HepG2 (cell line): Measurements from ENCODE around the gene STX8. TPM values are rescaled to one million over a fixed set of nuclear protein-coding genes. Genes with fewer than 3 reads are reported as not detected.

Experiments used
- ATAC-seq: fragments of 200-7000 bp; cut with Tn5 transposase; 3 replicates; pipeline ENCODE4 v1.9.1; 2020; ENCODE audit warnings: mild to moderate bottlenecking, moderate library complexity
- BruUV-seq: library from RNA; stranded (reverse); fragments of 400-500 nt; replicated peaks from 2 replicates; lab custom pipeline; 2021; lab: Mats Ljungman, UMichigan
- CTCF ChIA-PET: fragments of 300-600 bp; formaldehyde crosslinking; extraction: SDS; loops from one replicate; lab custom pipeline; 2021; ENCODE audit warnings: low total read pairs, inconsistent platforms, low intra/inter-chr PET ratio; lab: Yijun Ruan, JAX
- POLR2A ChIA-PET: fragments of 350-600 bp; sonication (Branson Sonifier 250); formaldehyde crosslinking; loops from one replicate; lab custom pipeline; 2020; ENCODE audit warnings: antibody characterized with exemption, inconsistent platforms; lab: Yijun Ruan, JAX
- DNase-seq: peaks from one replicate; pipeline ENCODE4 v3.0.0-alpha.2; 2015; ENCODE audit warnings: low spot score
- FAIRE-seq: peaks from 3 replicates; lab custom pipeline; 2011; peaks lifted over from hg19 to GRCh38; lab: Jason Lieb, UNC
- H2AFZ ChIP-seq: one replicate; pipeline ENCODE4 v1.6.1; 2011; ENCODE audit warnings: low read length, inconsistent platforms
- H3K27ac ChIP-seq: fragments of 300-600 bp; 3 replicates; pipeline ENCODE4 v1.8.0; 2011; ENCODE audit warnings: mixed run types, mild to moderate bottlenecking, mixed read lengths, low read length, inconsistent platforms; ENCODE audit not compliant: insufficient read depth; ENCODE audit errors: extremely low read length
- H3K27me3 ChIP-seq, 2 experiments: fragments of 200-600 bp in 1 of 2; 2 replicates in 1 of 2; 3 replicates in 1 of 2; pipeline versions ENCODE4 v1.6.0 to v1.8.0; 2011; ENCODE audit warnings: low read length in 2 of 2, mild to moderate bottlenecking in 2 of 2, moderate library complexity in 2 of 2, inconsistent platforms in 1 of 2; ENCODE audit not compliant: insufficient read depth in 2 of 2, control insufficient read depth in 1 of 2
- H3K36me3 ChIP-seq, 2 experiments: fragments of 200-600 bp in 1 of 2; replicated peaks in 1 of 2; 2 replicates in 1 of 2; 3 replicates in 1 of 2; pipeline versions ENCODE4 v1.5.1 to v1.8.0; 2011; ENCODE audit warnings: low read length in 2 of 2, inconsistent platforms in 1 of 2; ENCODE audit not compliant: insufficient read depth in 2 of 2, control insufficient read depth in 1 of 2
- H3K4me1 ChIP-seq: 2 replicates; pipeline ENCODE4 v1.5.1; 2012; ENCODE audit warnings: low read length, inconsistent platforms; ENCODE audit not compliant: insufficient read depth
- H3K4me2 ChIP-seq: 2 replicates; pipeline ENCODE4 v1.6.0; 2011; ENCODE audit warnings: low read depth, low read length, inconsistent platforms
- H3K4me3 ChIP-seq, 3 experiments: fragments of 200-600 bp in 1 of 3; sonication (generic), shearing (Covaris generic) in 1 of 3; replicated peaks in 1 of 3; 2 replicates each; pipeline ENCODE4 v1.5.1; 2011 to 2016; ENCODE audit warnings: low read length in 3 of 3, inconsistent platforms in 2 of 3, low read depth in 2 of 3, mild to moderate bottlenecking in 2 of 3, control low read depth in 1 of 3, mixed read lengths in 1 of 3; ENCODE audit not compliant: insufficient read depth in 1 of 3
- H3K79me2 ChIP-seq: one replicate; pipeline ENCODE4 v1.6.1; 2011; ENCODE audit warnings: low read length, inconsistent platforms; ENCODE audit not compliant: insufficient read depth
- H3K9ac ChIP-seq: 2 replicates; pipeline ENCODE4 v1.6.0; 2011; ENCODE audit warnings: mild to moderate bottlenecking, low read depth, low read length, inconsistent platforms; ENCODE audit not compliant: insufficient read depth
- H3K9me3 ChIP-seq: 2 replicates; pipeline ENCODE4 v1.5.1; 2012; ENCODE audit warnings: mild to moderate bottlenecking, low read length
- H4K20me1 ChIP-seq: 2 replicates; pipeline ENCODE4 v1.6.0; 2011; ENCODE audit warnings: inconsistent platforms, mild to moderate bottlenecking, low read length, moderate library complexity; ENCODE audit not compliant: insufficient read depth
- HIVEP1 ChIP-seq: sonication (generic); formaldehyde crosslinking; IDR thresholded peaks from 2 replicates; pipeline ENCODE4 v1.4.0; 2020; ENCODE audit warnings: mild to moderate bottlenecking, missing genetic modification reagents
- HNF4G ChIP-seq, 2 experiments: sonication (generic) in 1 of 2; formaldehyde crosslinking in 1 of 2; IDR thresholded peaks; 2 replicates each; pipeline versions ENCODE4 v1.4.0 to v1.6.1; 2011 to 2020; ENCODE audit warnings: borderline replicate concordance in 2 of 2, low read depth in 2 of 2, mild to moderate bottlenecking in 2 of 2, low read length in 1 of 2, missing genetic modification reagents in 1 of 2, moderate library complexity in 1 of 2
- KAT2B ChIP-seq: fragments of 150-350 bp; IDR thresholded peaks from 2 replicates; pipeline ENCODE4 v1.6.1; 2014; ENCODE audit warnings: low read depth, low read length, borderline replicate concordance
- MYNN ChIP-seq: sonication (generic); formaldehyde crosslinking; IDR thresholded peaks from 2 replicates; pipeline ENCODE4 v1.4.0; 2020; ENCODE audit warnings: mild to moderate bottlenecking, low read depth, missing genetic modification reagents
- NR2C2 ChIP-seq: sonication (generic); formaldehyde crosslinking; IDR thresholded peaks from 2 replicates; pipeline ENCODE4 v1.4.0; 2020; ENCODE audit warnings: missing genetic modification reagents, mild to moderate bottlenecking, moderate library complexity, borderline replicate concordance
- SAFB2 ChIP-seq: sonication (generic); formaldehyde crosslinking; IDR thresholded peaks from 2 replicates; pipeline ENCODE4 v1.5.1; 2020; ENCODE audit warnings: missing genetic modification reagents, low read depth, mild to moderate bottlenecking, borderline replicate concordance
- TAF1 ChIP-seq: sonication (generic); formaldehyde crosslinking; IDR thresholded peaks from 2 replicates; pipeline ENCODE4 v1.4.0; 2020; ENCODE audit warnings: missing genetic modification reagents
- ZNF138 ChIP-seq: sonication (generic); formaldehyde crosslinking; IDR thresholded peaks from 2 replicates; pipeline ENCODE4 v1.5.0; 2020; ENCODE audit warnings: mild to moderate bottlenecking, low read depth, missing genetic modification reagents
- ZNF598 ChIP-seq: sonication (generic); formaldehyde crosslinking; IDR thresholded peaks from 2 replicates; pipeline ENCODE4 v1.5.1; 2020; ENCODE audit warnings: mild to moderate bottlenecking, missing genetic modification reagents, borderline replicate concordance
- ZNF670 ChIP-seq: sonication (generic); formaldehyde crosslinking; IDR thresholded peaks from 2 replicates; pipeline ENCODE4 v1.8.0; 2022; ENCODE audit warnings: mild to moderate bottlenecking, missing genetic modification reagents, borderline replicate concordance
- ZNF737 ChIP-seq: sonication (generic); formaldehyde crosslinking; IDR thresholded peaks from 2 replicates; pipeline ENCODE4 v1.5.0; 2020; ENCODE audit warnings: missing genetic modification reagents, mild to moderate bottlenecking, borderline replicate concordance
- ZNF841 ChIP-seq: sonication (generic); formaldehyde crosslinking; IDR thresholded peaks from 2 replicates; pipeline ENCODE4 v1.8.1; 2023; ENCODE audit warnings: missing genetic modification reagents, borderline replicate concordance
- WGBS: methylation state at CpG from one replicate; pipeline ENCODE4 v1.1.6; 2017; ENCODE audit warnings: low lambda C conversion rate; 5-methylcytosine and 5-hydroxymethylcytosine counted together
- in situ Hi-C: cut with HindIII; loops from 2 replicates; pipeline ENCODE4 v1.10.0; 2017; ENCODE audit warnings: low pct_unique_long_range_greater_than_20kb; ENCODE audit not compliant: extremely low pct_ligation_motif_present
- intact Hi-C: fragments of 100-400 bp; cut with micrococcal nuclease; formaldehyde crosslinking; loops from one replicate; pipeline ENCODE4 v1.10.0; 2022; ENCODE audit not compliant: unreplicated experiment
- polyA plus RNA-seq, 8 experiments: library from polyadenylated mRNA; depleted of rRNA in 3 of 8; stranded (reverse) in 7 of 8; unstranded in 1 of 8; fragments of >200 nt; fragmentation: Illumina TruSeq in 4 of 8; extraction: Trizol in 4 of 8; gene quantifications; 2 replicates each; pipeline versions ENCODE4 v1.2.1 to v1.2.3, GENCODE V29; 2011 to 2016; ENCODE audit warnings: low read depth in 4 of 8, missing spikeins in 1 of 8, mixed read lengths in 1 of 8; ENCODE audit not compliant: insufficient read depth in 1 of 8
- total RNA-seq, 5 experiments: library from RNA; depleted of rRNA; stranded (reverse); fragments of >200 nt; fragmentation: Illumina TruSeq; extraction: Trizol; gene quantifications; 2 replicates each; pipeline ENCODE4 v1.2.3, GENCODE V29; 2016; ENCODE audit warnings: low read depth in 1 of 5
- TF ChIP-seq, protein P1 (sequence below): sonication (generic); formaldehyde crosslinking; IDR thresholded peaks from 2 replicates; pipeline ENCODE4 v1.4.0; 2020; ENCODE audit warnings: missing genetic modification reagents, borderline replicate concordance
- TF ChIP-seq, protein P2 (sequence below): sonication (generic); formaldehyde crosslinking; IDR thresholded peaks from 2 replicates; pipeline ENCODE4 v1.4.0; 2020; ENCODE audit warnings: missing genetic modification reagents
- TF ChIP-seq, protein P3 (sequence below): sonication (generic); formaldehyde crosslinking; IDR thresholded peaks from 2 replicates; pipeline ENCODE4 v1.8.0; 2022; ENCODE audit warnings: mild to moderate bottlenecking, missing genetic modification reagents; ENCODE audit not compliant: insufficient replicate concordance
- TF ChIP-seq, protein P4 (sequence below), 2 experiments: fragments of 450-650 bp in 1 of 2; sonication (generic) in 1 of 2; formaldehyde crosslinking; IDR thresholded peaks; 2 replicates each; pipeline versions ENCODE4 v1.5.0 to v1.8.0; 2020 to 2022; ENCODE audit warnings: mild to moderate bottlenecking in 1 of 2, missing genetic modification reagents in 1 of 2

The STX8 gene
- total and polyA plus RNA-seq, 2 of the 13 experiments (the other 11 are each of a cell fraction or from before 2014, with no cell fraction given), result 36.4 to 53.6 TPM

DNA sequence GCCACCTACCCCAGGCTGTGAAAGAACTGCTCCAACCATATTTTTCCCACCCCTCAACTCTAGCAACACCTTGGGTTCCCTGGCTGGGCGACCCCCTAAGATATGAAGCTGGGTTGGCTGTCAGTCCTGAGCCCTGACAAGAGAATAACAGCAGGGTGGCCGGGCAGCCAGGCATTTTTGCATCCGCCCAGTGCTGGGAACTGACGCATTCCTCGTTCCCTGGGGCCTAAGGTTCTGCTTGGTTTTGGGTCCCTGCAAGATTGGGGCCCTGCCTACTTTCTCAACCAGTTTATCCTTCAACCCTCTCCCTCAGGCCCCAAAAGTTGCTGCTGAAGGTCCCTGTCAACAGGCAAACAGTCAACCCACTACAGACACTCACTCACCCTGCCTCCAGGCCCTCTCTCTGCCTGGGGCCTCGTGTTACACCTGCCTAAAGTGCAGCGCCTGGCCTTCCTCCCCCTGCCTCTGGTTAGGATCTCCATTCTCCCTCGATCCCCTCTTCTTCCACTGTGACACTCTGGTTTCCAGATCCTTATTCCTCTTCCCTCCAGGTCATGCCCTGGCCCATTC, 151.5 kb downstream of the STX8 start (continued):
- no peak for TF ChIP-seq HNF4G (IDR thresholded peaks at IDR 0.05; ENCODE audit: borderline replicate concordance, low read depth, low read length)
- TF ChIP-seq HNF4G (CRISPR knock-in tag; IDR thresholded peaks at IDR 0.05; ENCODE audit: borderline replicate concordance, low read depth), result no peak
- no peak for TF ChIP-seq MYNN (CRISPR knock-in tag)
- TF ChIP-seq NR2C2 (CRISPR knock-in tag), result no peak
- TF ChIP-seq, protein P1, sequence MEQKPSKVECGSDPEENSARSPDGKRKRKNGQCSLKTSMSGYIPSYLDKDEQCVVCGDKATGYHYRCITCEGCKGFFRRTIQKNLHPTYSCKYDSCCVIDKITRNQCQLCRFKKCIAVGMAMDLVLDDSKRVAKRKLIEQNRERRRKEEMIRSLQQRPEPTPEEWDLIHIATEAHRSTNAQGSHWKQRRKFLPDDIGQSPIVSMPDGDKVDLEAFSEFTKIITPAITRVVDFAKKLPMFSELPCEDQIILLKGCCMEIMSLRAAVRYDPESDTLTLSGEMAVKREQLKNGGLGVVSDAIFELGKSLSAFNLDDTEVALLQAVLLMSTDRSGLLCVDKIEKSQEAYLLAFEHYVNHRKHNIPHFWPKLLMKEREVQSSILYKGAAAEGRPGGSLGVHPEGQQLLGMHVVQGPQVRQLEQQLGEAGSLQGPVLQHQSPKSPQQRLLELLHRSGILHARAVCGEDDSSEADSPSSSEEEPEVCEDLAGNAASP (CRISPR knock-in tag), result no peak

DNA sequence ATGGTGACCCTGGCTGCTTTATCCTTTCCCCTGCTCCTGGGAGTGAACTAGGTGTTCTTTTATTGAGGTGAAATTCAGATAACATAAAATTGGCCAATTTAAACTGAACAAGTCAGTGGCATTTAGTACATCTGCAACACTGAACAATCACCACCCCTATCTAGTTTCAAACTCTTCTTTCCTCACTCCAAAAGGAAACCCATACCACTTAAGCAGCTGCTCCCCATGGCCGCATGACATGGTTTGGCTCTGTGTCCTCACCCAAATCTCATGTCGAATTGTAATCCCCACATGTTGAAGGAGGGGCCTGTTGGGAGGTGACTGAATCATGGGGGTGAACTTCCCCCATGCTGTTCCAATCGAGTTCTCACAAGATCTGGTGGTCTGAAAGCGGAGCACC, 154.1 kb downstream of the STX8 start:
- TF ChIP-seq ZNF670 (CRISPR knock-in tag), result no peak
- no peak for TF ChIP-seq ZNF138 (CRISPR knock-in tag)
- no peak for TF ChIP-seq TAF1 (CRISPR knock-in tag)
- TF ChIP-seq, protein P2, sequence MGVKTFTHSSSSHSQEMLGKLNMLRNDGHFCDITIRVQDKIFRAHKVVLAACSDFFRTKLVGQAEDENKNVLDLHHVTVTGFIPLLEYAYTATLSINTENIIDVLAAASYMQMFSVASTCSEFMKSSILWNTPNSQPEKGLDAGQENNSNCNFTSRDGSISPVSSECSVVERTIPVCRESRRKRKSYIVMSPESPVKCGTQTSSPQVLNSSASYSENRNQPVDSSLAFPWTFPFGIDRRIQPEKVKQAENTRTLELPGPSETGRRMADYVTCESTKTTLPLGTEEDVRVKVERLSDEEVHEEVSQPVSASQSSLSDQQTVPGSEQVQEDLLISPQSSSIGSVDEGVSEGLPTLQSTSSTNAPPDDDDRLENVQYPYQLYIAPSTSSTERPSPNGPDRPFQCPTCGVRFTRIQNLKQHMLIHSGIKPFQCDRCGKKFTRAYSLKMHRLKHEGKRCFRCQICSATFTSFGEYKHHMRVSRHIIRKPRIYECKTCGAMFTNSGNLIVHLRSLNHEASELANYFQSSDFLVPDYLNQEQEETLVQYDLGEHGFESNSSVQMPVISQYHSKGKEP (CRISPR knock-in tag), result no peak
- TF ChIP-seq, protein P3, sequence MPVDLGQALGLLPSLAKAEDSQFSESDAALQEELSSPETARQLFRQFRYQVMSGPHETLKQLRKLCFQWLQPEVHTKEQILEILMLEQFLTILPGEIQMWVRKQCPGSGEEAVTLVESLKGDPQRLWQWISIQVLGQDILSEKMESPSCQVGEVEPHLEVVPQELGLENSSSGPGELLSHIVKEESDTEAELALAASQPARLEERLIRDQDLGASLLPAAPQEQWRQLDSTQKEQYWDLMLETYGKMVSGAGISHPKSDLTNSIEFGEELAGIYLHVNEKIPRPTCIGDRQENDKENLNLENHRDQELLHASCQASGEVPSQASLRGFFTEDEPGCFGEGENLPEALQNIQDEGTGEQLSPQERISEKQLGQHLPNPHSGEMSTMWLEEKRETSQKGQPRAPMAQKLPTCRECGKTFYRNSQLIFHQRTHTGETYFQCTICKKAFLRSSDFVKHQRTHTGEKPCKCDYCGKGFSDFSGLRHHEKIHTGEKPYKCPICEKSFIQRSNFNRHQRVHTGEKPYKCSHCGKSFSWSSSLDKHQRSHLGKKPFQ (CRISPR knock-in tag), result no peak
- TF ChIP-seq ZNF598 (CRISPR knock-in tag), result no peak
- no peak for TF ChIP-seq KAT2B
- no peak for TF ChIP-seq HIVEP1 (CRISPR knock-in tag)
- TF ChIP-seq ZNF841, result no peak
- TF ChIP-seq, protein P4, sequence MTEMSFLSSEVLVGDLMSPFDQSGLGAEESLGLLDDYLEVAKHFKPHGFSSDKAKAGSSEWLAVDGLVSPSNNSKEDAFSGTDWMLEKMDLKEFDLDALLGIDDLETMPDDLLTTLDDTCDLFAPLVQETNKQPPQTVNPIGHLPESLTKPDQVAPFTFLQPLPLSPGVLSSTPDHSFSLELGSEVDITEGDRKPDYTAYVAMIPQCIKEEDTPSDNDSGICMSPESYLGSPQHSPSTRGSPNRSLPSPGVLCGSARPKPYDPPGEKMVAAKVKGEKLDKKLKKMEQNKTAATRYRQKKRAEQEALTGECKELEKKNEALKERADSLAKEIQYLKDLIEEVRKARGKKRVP (CRISPR knock-in tag; IDR thresholded peaks at IDR 0.05), result no peak
- TF ChIP-seq ZNF737 (CRISPR knock-in tag), result no peak
- no peak for TF ChIP-seq SAFB2
- TF ChIP-seq, all 625 proteins: peak for 0
- no peak overlapping the region for H2AFZ ChIP-seq
- no peak overlapping the region for H3K4me3 ChIP-seq
- POLR2A ChIA-PET, result no interaction called here
- ATAC-seq (no peak), FAIRE-seq (no peak), DNase-seq (no peak)
- H3K27ac ChIP-seq, result no peak overlapping the region
- H3K9me3 ChIP-seq, result peaks cover 15% of the 10 kb centered on the region; the same call in 1 of the 2 replicates
- no peaks in the 10 kb centered on the region for H3K4me1 ChIP-seq
- in situ Hi-C loops, result no loop called here
- no peaks in the 10 kb centered on the region for H3K27me3 ChIP-seq
- CTCF ChIA-PET, result no interaction called here
- no peaks in the 10 kb centered on the region for H4K20me1 ChIP-seq
- H3K36me3 ChIP-seq, result no peaks in the 10 kb centered on the region
- H3K9ac ChIP-seq, result no peak overlapping the region
- no peaks in the 10 kb centered on the region for H3K79me2 ChIP-seq
- no peak overlapping the region for H3K4me2 ChIP-seq
- no TSS peak for BruUV-seq
- WGBS, result 86% methylated on average over 4 of the region's 4 CpGs
- intact Hi-C loops, result no loop called here
